Forelimb muscle (tissue), 1 donor: Measurements from ENCODE around the gene STRADA. TPM values are rescaled to one million over a fixed set of nuclear protein-coding genes. Genes with fewer than 3 reads are reported as not detected.
A peak's percentile ranks its signal among the peaks of the same experiment; 100 is the strongest.

Source experiments
- DNase-seq: peaks from one replicate; pipeline ENCODE4 v3.0.0-alpha.2; 2013; ENCODE audit warnings: low read depth
- polyA plus RNA-seq: library from polyadenylated mRNA; unstranded; fragments of 120-200 nt; gene quantifications from one replicate; pipeline ENCODE4 v1.2.1, GENCODE V29; 2013; ENCODE audit not compliant: insufficient read length

STRADA gene
- 25.4 TPM for polyA plus RNA-seq

DNA sequence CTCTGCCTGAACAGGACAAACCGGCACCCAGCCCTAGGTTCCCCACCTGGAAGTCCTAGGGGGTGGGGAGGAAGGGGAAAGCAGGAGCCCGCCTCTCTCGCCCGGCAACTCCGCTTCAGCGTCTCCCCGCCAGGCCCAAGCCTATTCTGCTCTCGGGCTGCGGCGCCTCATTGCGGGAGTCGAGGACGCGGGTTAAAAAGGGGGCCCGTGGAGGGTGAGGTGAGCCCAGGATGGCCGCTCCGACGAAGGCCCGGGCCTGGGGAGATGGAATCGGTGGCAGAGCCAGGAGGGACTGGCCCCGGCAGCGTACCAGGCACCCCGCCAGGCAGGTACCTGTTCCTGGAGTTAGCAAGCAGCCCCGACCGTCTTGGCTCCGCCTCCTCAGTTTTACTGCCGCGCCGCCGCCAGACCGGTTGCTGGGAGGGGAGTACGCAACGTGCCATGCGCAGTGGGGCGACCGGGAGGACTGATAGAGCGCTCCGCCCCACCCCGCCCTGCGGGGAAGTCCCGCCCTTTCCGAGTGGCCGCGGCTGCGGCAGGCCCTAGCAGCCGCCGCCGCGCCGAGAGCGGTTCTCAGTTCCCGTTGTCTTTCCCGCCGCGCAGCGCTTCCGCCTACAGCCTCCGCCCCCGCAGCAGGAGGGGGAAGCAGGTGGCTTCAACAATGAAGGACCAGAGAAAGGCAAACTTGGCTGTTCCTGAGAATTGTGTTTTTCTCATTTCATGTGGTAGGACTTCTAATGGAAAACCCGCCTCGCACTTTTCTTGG lies at the start of gene STRADA:
Gene STRADA (minus strand): TSS at position 392 of the 766 bp plus-strand sequence. CDS start 13,430 bp downstream, outside the sequence.
- peak; percentile 94 for DNase-seq

- no peak for DNase-seq
These were observed 48.5 kb upstream of the STRADA start for GRCh38 chr17:63790057-63790456.

- no peak for DNase-seq
These were observed 45.5 kb upstream of the STRADA start for GRCh38 chr17:63786971-63787711.

- DNase-seq, result no peak
These were observed 44.5 kb upstream of the STRADA start for GRCh38 chr17:63786117-63786516.

- DNase-seq, result no peak
These were observed 44.0 kb upstream of the STRADA start for GRCh38 chr17:63785556-63785955.

DNA sequence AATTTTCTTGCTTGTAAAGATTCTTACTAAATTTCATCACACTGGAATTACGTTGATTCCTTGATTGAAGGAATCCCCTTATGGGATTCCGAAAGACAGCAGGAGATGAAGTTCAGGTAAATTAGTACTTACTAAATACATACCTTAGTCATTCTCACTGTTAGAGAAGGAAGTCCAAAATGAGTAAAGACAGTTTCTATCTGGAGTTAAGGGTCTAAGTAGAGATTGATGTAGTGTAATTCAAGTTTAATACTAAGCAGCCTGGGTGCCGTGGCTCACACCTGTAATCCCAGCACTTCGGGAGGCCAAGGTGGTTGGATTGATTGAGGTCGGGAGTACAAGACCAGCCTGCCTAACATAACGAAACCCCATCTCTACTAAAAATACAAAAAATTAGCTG lies 41.9 kb upstream of the STRADA start:
- no peak for DNase-seq

GRCh38 chr17:63780928-63781327 lies 39.3 kb upstream of the STRADA start:
- no peak for DNase-seq

DNA sequence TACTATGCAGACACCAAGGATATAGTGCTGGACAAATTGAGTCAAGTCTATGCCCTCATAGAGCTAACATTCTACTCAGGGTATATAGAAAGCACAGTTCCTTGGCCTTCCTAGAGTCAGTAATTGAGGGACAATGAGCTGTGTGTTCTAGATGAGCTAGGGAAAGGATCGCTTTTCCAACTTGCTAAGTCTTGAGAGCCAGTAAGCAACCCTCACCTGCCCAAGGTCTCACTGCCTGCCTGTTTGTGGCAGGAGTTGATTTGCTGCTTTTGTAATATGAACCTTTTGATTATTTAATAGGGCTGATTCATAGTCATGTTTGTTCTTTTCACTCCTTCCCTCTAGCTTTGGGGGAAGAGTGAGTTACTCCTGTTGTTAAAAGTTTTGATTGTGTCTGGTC lies 38.9 kb upstream of the STRADA start:
- no peak for DNase-seq

GRCh38 chr17:63775420-63775819 lies 33.8 kb upstream of the STRADA start:
- DNase-seq, result no peak

DNA sequence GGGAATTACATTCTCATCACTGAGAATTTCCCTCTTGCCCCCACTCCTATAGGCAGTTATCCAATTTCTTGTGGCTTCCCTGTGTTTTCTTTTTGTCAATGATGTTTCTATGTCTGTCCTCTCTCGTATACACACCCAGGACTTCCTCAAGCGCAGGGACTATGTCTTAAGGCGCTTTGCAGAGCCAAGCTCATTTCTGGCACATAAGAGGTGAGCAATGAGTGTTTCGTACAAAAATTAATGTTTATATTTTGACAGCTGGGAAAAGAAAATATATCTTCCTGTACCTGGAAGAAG lies 33.3 kb upstream of the STRADA start:
- no peak for DNase-seq

GRCh38 chr17:63774141-63774968 lies 32.8 kb upstream of the STRADA start, which contains the start of gene DDX42:
DDX42 (plus strand) TSS chr17:63774170; CDS start chr17:63787050, 12,880 bp downstream.
- no peak for DNase-seq

- peak; percentile 99 for DNase-seq
These were observed 31.9 kb upstream of the STRADA start, which contains the start of gene CCDC47 for GRCh38 chr17:63773272-63774140. CCDC47 (minus strand) TSS chr17:63773597; CDS start chr17:63766175, 7,422 bp downstream.

DNA sequence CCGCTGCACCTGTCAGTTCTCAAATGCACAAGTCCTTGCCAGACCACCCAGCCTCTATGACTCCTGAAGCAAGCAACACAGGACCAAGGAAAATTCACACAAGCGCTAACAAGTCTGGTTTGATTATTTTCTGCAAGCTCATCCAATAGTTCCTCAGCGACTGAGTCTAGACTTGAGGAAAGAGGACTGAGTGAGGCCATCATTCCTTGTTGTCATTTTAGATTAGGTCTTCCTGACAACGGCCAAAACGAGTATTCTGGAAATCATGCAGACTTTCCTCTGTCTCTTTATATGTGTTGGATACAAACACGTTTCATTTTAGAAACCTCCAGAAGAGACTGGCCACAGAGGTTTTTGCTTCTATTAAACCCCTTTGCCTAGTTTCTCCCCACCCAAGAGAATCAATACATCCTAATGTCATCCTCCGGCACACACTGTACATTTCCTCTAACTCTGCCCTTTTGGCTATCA lies 31.2 kb upstream of the STRADA start:
- DNase-seq, result no peak

- no peak for DNase-seq
These were observed 26.8 kb upstream of the STRADA start for GRCh38 chr17:63768433-63768832.

DNA sequence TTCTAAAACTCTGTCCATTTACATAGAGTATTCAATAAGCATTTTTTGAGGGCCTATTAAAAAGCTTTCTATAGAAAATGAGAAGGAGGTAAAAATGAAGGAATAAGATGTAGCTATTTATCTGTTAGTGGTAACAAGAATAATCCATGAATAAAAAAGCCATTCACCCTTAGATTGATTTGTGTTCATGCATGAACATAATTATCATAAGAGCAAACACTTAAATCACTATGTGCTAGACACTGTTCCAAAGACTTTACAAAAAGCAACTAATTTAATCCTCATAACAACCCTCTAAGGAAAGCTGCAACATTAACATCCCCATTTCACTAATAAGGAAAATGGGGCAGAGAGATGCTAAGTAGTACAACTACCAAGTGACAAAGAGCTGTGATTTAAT lies 25.2 kb upstream of the STRADA start:
- DNase-seq, result no peak

DNA sequence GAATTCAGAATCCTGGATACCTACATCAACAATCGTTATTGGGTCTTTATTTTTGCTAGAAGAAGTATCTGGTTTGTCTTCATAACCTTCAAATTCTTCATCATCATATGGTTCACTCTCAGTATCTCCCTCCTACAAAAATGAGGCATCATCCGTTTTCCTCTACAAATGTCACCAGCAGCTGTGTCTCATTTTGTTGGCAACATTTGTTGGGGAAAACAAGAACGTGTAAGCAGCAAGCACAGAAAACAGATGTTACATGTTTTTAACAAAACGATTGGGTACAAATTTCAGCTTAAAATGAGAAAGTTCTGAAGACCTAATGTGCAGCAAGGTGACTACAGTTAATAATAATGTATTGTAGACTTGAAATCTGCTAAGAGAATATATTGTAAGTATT lies 23.1 kb upstream of the STRADA start:
- no peak for DNase-seq

DNA sequence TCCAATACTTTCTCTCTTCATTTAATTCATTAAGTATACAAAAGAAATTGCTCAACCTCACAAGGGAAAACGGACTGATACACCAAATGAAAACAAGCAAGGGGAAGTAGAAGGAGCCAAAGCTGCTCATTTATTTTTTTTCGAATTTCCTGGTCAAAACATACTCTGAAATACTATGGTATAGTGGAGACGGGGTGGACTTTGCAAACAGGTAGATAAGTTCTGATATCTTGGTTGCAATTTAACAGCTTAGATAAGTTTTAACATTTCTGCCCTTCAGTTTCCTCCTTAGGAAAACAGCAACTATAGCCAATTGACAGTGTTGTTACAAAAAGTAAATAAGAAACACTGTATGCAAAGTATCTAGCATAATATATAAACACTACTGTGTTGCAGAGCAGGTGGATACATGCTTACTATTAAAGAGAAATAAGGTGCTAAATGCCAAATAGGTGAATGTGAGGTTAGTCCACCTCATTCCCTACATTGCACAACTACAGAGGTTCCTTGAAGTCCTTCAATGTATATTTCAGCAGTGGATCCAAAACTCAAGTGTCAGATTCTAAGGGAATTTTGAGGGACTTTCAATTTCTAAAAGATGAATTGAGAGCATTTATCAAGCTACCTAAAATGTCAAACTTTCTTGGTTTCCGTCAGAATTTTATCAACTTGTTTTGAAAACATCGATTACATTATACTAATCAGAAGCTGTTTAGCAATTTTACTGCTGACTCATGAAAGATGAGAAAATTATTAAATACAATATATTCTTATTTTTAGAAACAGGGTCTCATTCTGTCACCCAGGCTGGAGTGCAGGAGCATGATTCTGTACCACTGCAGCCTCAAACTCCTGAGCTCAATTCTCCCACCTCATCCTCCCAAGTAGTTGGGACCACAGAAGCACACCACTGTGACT lies 20.8 kb upstream of the STRADA start:
- DNase-seq, result no peak

GRCh38 chr17:63760771-63761539 lies 19.4 kb upstream of the STRADA start:
- no peak for DNase-seq

GRCh38 chr17:63758428-63758827 lies 16.8 kb upstream of the STRADA start:
- DNase-seq, result no peak
